ENCODE measurements around the gene TRIM59.

GRCh38 chr3:160471892-160472291, 22.3 kb upstream of the TRIM59 start:
- no peak for TF ChIP-seq CTCF (IDR thresholded peaks at IDR 0.05 in 8 of 11, conservative IDR thresholded peaks at IDR 0.05 in 3 of 11)
- TF ChIP-seq POLR2AphosphoS5 (IDR thresholded peaks at IDR 0.05), result no peak
